Lung (tissue), 12 donors: ENCODE data around the gene TMEM240. TPM values are rescaled to one million over a fixed set of nuclear protein-coding genes. Genes with fewer than 3 reads are reported as not detected.

Source experiments
- ATAC-seq: fragments of 200-7000 bp; cut with Tn5 transposase; one replicate; pipeline ENCODE4 v1.9.1; 2020; ENCODE audit warnings: moderate number of reproducible peaks; ENCODE audit not compliant: insufficient read depth, low FRiP score
- DNase-seq, 3 donors: peaks; one replicate each; pipeline ENCODE4 v3.0.0-alpha.2; 2013 to 2017
- H3K27ac ChIP-seq, 2 donors: one replicate each; pipeline ENCODE4 v1.5.1; 2013; ENCODE audit warnings: mild to moderate bottlenecking in 2 of 2, moderate library complexity in 2 of 2, control low read depth in 1 of 2, inconsistent platforms in 1 of 2, low read depth in 1 of 2, low read length in 1 of 2
- H3K27me3 ChIP-seq, 3 donors: one replicate each; pipeline ENCODE4 v1.5.1; 2013; ENCODE audit warnings: low read length in 2 of 3; ENCODE audit not compliant: control insufficient read depth in 3 of 3, insufficient read depth in 3 of 3
- H3K36me3 ChIP-seq, 4 donors: one replicate each; pipeline ENCODE4 v1.5.1; 2013; ENCODE audit warnings: low read length in 4 of 4, mild to moderate bottlenecking in 1 of 4, moderate library complexity in 1 of 4; ENCODE audit not compliant: control insufficient read depth in 4 of 4, insufficient read depth in 4 of 4
- H3K4me1 ChIP-seq, 5 donors: one replicate each; pipeline ENCODE4 v1.5.1; 2013; ENCODE audit warnings: low read length in 5 of 5, mild to moderate bottlenecking in 2 of 5, moderate library complexity in 1 of 5; ENCODE audit not compliant: control insufficient read depth in 5 of 5, insufficient read depth in 5 of 5
- H3K4me3 ChIP-seq: one replicate; pipeline ENCODE4 v1.5.1; 2013; ENCODE audit warnings: mild to moderate bottlenecking, control low read depth, moderate library complexity
- H3K9ac ChIP-seq, 2 donors: one replicate each; pipeline ENCODE4 v1.5.1; 2013; ENCODE audit warnings: low read length in 2 of 2, control low read depth in 1 of 2; ENCODE audit not compliant: insufficient read depth in 1 of 2
- H3K9me3 ChIP-seq, 4 donors: one replicate each; pipeline ENCODE4 v1.5.1; 2013; ENCODE audit warnings: low read length in 3 of 4, mild to moderate bottlenecking in 1 of 4, moderate library complexity in 1 of 4; ENCODE audit not compliant: control insufficient read depth in 4 of 4, insufficient read depth in 3 of 4
- WGBS, 2 donors: extraction: QIAGEN DNeasy Blood & Tissue Kit; methylation state at CpG; one replicate each; pipeline ENCODE4 v1.1.7; 2013; 5-methylcytosine and 5-hydroxymethylcytosine counted together
- polyA plus RNA-seq, 2 donors: library from polyadenylated mRNA; stranded (reverse); fragments of 200-250 nt; gene quantifications; one replicate each; pipeline ENCODE4 v1.2.1, GENCODE V29; 2013
- total RNA-seq, 2 donors: library from RNA; depleted of rRNA in 1 of 2; stranded (reverse); fragments of >200 nt in 1 of 2; gene quantifications; one replicate each; pipeline ENCODE4 v1.2.1, GENCODE V29; 2014 to 2021
- TF ChIP-seq, protein P1 (sequence below): IDR thresholded peaks from 2 replicates; pipeline ENCODE4 v1.5.1; 2012; ENCODE audit warnings: mild to moderate bottlenecking; ENCODE audit errors: control extremely low read depth, extremely low read depth
- donor health status: control.
- donor health status: control.
- donor health status: Bipolar disorder and iron deficiency.
- donor health status: healthy.
- donor health status: DM: yes; HTN: yes; CAD: no.

The TMEM240 gene
- total and polyA plus RNA-seq, 4 donors, result 2.3 to 4.2 (median 3.1) TPM

DNA sequence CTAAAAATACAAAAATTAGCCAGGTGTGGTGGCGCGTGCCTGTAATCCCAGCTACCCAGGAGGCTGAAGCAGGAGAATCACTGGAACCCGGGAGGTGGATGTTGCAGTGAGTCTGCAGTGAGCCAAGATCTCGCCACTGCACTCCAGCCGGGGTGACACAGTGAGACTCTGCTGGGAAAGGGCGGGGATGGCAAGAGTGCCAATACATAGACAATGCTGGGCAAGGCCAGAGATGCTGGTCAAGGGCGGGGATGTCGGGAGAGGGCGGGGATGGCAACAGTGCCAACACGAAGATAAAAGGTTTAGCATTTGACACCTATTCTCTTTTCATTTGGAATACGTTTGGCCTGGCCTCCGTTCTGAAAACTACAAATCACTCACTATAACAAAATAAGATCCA lies 23.3 kb upstream of the TMEM240 start:
- no peak for DNase-seq
- H3K4me3 ChIP-seq, result no peak overlapping the region
- peaks cover 10 to 39% (median 28%) of the 10 kb centered on the region in 4 donors for H3K36me3 ChIP-seq
- H3K27me3 ChIP-seq, result no peaks in the 10 kb centered on the region
- peaks cover 0 to 10% (median 0%) of the 10 kb centered on the region in 5 donors for H3K4me1 ChIP-seq
- no peak for ATAC-seq
- TF ChIP-seq, protein P1, sequence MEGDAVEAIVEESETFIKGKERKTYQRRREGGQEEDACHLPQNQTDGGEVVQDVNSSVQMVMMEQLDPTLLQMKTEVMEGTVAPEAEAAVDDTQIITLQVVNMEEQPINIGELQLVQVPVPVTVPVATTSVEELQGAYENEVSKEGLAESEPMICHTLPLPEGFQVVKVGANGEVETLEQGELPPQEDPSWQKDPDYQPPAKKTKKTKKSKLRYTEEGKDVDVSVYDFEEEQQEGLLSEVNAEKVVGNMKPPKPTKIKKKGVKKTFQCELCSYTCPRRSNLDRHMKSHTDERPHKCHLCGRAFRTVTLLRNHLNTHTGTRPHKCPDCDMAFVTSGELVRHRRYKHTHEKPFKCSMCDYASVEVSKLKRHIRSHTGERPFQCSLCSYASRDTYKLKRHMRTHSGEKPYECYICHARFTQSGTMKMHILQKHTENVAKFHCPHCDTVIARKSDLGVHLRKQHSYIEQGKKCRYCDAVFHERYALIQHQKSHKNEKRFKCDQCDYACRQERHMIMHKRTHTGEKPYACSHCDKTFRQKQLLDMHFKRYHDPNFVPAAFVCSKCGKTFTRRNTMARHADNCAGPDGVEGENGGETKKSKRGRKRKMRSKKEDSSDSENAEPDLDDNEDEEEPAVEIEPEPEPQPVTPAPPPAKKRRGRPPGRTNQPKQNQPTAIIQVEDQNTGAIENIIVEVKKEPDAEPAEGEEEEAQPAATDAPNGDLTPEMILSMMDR, result no peak
- no peak overlapping the region for H3K27ac ChIP-seq
- H3K9ac ChIP-seq, result no peak overlapping the region
- WGBS, 2 donors, result 90 to 94% methylated on average over 12 of the region's 12 CpGs
- H3K9me3 ChIP-seq, result no peaks in the 10 kb centered on the region

DNA sequence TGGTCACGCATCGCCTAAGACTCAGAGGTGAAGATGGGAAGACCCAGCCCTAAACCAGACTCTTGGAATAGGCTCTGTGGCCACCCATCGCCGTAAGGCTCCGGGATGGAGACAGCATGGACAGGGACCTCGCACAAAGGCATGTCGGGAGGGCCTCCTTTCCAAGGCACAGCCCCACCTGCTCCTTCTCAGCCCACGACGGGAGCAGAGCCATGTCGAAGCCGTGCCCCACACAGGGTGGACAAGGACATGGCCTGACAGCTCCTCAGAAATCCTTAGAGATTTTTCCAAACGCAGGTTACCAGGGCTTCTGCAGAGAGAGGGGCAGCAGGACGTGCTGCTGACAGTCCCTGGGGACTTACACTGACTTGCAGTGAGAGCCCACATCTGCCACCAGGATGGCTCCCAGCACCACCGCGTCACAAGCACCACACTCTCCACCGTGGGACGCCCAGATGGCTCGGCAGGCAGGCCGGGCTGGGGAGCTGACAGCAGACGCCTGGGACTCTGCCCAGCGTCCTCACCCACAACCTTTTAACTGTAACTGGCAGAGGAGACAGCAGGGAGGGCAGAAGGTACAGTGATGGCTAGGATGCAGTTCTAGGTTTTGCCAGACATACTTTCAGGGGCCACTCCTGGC lies 22.3 kb upstream of the TMEM240 start:
- peak overlapping the region in 1 of 2 donors; percentile 37 for H3K27ac ChIP-seq
- no peaks in the 10 kb centered on the region for H3K9me3 ChIP-seq
- TF ChIP-seq, protein P1, result no peak
- H3K4me1 ChIP-seq, result peaks cover 0 to 10% (median 0%) of the 10 kb centered on the region in 5 donors
- H3K36me3 ChIP-seq, result peaks cover 10 to 39% (median 28%) of the 10 kb centered on the region in 4 donors
- DNase-seq, result no peak
- H3K9ac ChIP-seq, result no peak overlapping the region
- no peak overlapping the region for H3K4me3 ChIP-seq
- no peaks in the 10 kb centered on the region for H3K27me3 ChIP-seq
- ATAC-seq, result no peak
- 91 to 94% methylated on average over 21 of the region's 21 CpGs for WGBS, 2 donors

DNA sequence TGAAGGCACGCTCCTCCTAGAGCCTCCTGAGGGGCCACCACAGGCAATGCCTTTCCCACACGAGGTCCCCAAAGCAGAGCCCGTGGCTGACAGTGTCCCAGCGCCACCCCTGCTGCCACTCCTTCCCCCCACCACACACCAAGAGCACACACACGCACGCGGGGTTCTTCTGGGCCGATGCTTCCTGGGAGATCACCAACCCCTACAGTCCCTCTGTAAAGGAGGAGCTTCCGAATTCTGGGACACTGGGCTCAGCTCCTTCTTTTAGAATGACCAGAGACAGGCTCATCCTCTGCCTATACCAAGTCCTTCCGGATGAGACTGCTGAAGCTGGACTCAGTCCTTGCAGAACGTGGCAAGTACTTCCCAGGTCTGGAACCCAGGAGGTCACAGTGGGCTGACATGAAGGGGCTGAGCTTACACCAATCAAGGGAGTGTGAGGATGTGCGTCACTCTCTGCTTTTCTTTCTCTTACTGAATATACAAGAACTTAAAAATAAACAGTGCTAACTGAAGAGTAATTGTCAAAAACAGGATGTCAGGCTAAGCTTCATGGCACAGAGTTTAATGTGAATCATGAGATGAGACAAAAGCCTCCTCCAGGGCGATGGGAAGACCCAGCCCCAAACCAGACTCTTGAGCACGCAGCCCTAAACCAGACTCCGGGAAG lies 21.5 kb upstream of the TMEM240 start:
- ATAC-seq, result no peak
- H3K9ac ChIP-seq, result no peak overlapping the region
- DNase-seq, result no peak
- H3K4me3 ChIP-seq, result no peak overlapping the region
- no peaks in the 10 kb centered on the region for H3K9me3 ChIP-seq
- H3K27ac ChIP-seq, result peak overlapping the region in 1 of 2 donors; percentile 37
- H3K36me3 ChIP-seq, result peaks cover 10 to 39% (median 28%) of the 10 kb centered on the region in 4 donors
- H3K27me3 ChIP-seq, result no peaks in the 10 kb centered on the region
- H3K4me1 ChIP-seq, result peaks cover 0 to 10% (median 0%) of the 10 kb centered on the region in 5 donors
- TF ChIP-seq, protein P1, result no peak
- WGBS, 2 donors, result 80 to 94% methylated on average over 15 of the region's 15 CpGs
